ENCODE measurements around the gene TECR. TPM values are rescaled to one million over a fixed set of nuclear protein-coding genes. Genes with fewer than 3 reads are reported as not detected.
"Not testable (repeated sequence)": the region's sequence is repeated elsewhere in the genome, so short reads cannot be mapped to it uniquely, and the experiment has no call there.

The TECR gene
- total and polyA plus RNA-seq, 2 of the 13 experiments (the other 11 are each of a cell fraction or from before 2014, with no cell fraction given), result 54.9 to 121 TPM

DNA sequence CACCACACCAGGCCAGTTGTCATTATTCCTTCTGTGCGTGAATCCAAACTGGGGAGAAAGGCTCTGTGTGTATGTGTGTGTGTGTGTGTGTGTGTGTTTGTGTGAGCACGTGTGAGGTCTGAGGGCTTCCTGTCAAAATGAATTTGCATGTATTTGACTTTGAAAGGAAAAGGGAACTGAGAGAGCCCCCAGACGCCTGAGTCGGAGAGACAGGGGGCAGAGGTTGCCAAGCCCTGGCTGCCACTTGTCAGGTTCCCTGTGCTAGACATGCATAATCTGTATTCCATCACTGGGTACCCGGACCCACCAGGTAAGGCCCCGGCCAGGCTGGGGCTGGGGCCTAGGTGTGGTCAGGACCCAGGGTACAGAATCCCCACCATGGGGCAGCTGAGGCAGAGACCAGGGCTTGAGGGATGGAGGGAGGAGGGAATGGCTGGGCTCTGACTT is 53.5 kb downstream of the TECR start, which contains the start of gene CLEC17A (continued):
- no peak for TF ChIP-seq ZNF329 (CRISPR knock-in tag; IDR thresholded peaks at IDR 0.05; ENCODE audit: low read depth)

DNA sequence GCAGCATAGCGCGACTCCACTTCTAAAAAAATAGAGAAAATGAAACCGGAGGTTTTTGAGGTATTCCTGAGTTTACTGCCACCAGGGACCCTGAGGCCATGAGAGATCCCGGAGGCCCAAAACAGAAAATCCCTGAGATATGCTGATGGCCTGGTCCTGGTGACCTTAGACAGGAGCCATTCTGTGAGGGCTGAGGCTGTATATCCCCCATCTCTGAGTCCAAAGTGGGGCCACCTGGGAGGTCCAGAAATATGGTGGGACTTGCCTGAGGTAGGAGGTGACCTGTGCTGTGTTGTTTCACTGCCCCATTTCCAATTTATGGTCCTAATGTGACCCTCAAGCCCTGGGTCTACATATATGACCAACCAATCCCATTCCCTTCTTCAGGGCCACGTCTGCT is 55.0 kb downstream of the TECR start:
- FAIRE-seq; H3K9me3 ChIP-seq (ENCODE audit: low read length); DNase-seq (ENCODE audit: low spot score); intact Hi-C loops (cut with micrococcal nuclease; ENCODE audit: unreplicated experiment); H3K79me2 ChIP-seq (ENCODE audit: insufficient read depth, low read length); CTCF ChIA-PET (ENCODE audit: low intra/inter-chr PET ratio, low total read pairs); H3K36me3 ChIP-seq (replicated peaks in 1 of 2; ENCODE audit: control insufficient read depth in 1 of 2, insufficient read depth in 2 of 2, low read length in 2 of 2); in situ Hi-C loops (cut with HindIII; ENCODE audit: extremely low pct_ligation_motif_present, low pct_unique_long_range_greater_than_20kb); H3K9ac ChIP-seq (ENCODE audit: insufficient read depth, low read depth, low read length); H3K27me3 ChIP-seq (ENCODE audit: control insufficient read depth in 1 of 2, insufficient read depth in 2 of 2, low read length in 2 of 2); H4K20me1 ChIP-seq (ENCODE audit: insufficient read depth, low read length); H2AFZ ChIP-seq (ENCODE audit: low read length); H3K4me1 ChIP-seq (ENCODE audit: insufficient read depth, low read length); BruUV-seq (replicated peaks); H3K27ac ChIP-seq (ENCODE audit: extremely low read length, insufficient read depth, low read length); ATAC-seq; H3K4me3 ChIP-seq (replicated peaks in 1 of 3; ENCODE audit: insufficient read depth in 1 of 3, low read depth in 2 of 3, low read length in 3 of 3); POLR2A ChIA-PET; H3K4me2 ChIP-seq (ENCODE audit: low read depth, low read length): not testable (repeated sequence)
- WGBS (ENCODE audit: low lambda C conversion rate), result 12% methylated on average over 5 of the region's 5 CpGs

DNA sequence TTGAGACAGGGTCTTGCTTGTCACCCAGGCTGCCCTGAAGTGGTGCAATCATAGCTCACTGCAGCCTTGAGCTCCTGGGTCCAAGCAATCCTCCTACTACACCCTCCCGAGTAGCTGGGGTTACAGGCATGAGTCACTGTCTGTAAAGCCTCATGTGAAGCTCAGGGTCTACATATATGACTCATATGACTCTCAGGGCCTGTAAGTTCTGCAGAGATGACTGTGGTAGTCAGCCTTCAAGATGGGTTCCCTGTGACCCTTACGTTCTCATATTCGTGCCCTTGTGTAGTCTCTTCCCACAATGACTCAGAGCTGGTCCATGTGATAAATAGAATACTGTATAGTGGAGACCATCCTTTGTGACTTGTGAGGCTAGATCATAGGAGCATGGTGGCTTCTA is 55.8 kb downstream of the TECR start:
- H4K20me1 ChIP-seq (ENCODE audit: insufficient read depth, low read length); ATAC-seq; H3K79me2 ChIP-seq (ENCODE audit: insufficient read depth, low read length); H3K4me2 ChIP-seq (ENCODE audit: low read depth, low read length); H3K27ac ChIP-seq (ENCODE audit: extremely low read length, insufficient read depth, low read length); H3K9ac ChIP-seq (ENCODE audit: insufficient read depth, low read depth, low read length); intact Hi-C loops (cut with micrococcal nuclease; ENCODE audit: unreplicated experiment); H3K27me3 ChIP-seq (ENCODE audit: control insufficient read depth in 1 of 2, insufficient read depth in 2 of 2, low read length in 2 of 2); POLR2A ChIA-PET; DNase-seq (ENCODE audit: low spot score); FAIRE-seq; H3K9me3 ChIP-seq (ENCODE audit: low read length); H3K36me3 ChIP-seq (replicated peaks in 1 of 2; ENCODE audit: control insufficient read depth in 1 of 2, insufficient read depth in 2 of 2, low read length in 2 of 2); BruUV-seq (replicated peaks); H2AFZ ChIP-seq (ENCODE audit: low read length); H3K4me1 ChIP-seq (ENCODE audit: insufficient read depth, low read length); in situ Hi-C loops (cut with HindIII; ENCODE audit: extremely low pct_ligation_motif_present, low pct_unique_long_range_greater_than_20kb); CTCF ChIA-PET (ENCODE audit: low intra/inter-chr PET ratio, low total read pairs); H3K4me3 ChIP-seq (replicated peaks in 1 of 3; ENCODE audit: insufficient read depth in 1 of 3, low read depth in 2 of 3, low read length in 3 of 3): not testable (repeated sequence)
- 0% methylated on average over 3 of the region's 3 CpGs for WGBS (ENCODE audit: low lambda C conversion rate)

DNA sequence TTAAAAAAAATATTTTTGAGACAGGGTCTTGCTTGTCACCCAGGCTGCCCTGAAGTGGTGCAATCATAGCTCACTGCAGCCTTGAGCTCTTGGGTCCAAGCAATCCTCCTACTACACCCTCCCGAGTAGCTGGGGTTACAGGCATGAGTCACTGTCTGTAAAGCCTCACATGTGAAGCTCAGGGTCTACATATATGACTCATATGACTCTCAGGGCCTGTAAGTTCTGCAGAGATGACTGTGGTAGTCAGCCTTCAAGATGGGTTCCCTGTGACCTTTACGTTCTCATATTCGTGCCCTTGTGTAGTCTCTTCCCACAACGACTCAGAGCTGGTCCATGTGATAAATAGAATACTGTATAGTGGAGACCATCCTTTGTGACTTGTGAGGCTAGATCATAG is 60.0 kb downstream of the TECR start:
- WGBS (ENCODE audit: low lambda C conversion rate), result 0% methylated on average over 1 of the region's 4 CpGs
- in situ Hi-C loops (cut with HindIII; ENCODE audit: extremely low pct_ligation_motif_present, low pct_unique_long_range_greater_than_20kb), result not testable (repeated sequence)

More for the DNA sequence above, 60.0 kb downstream of the TECR start:
- ATAC-seq; H3K79me2 ChIP-seq (ENCODE audit: insufficient read depth, low read length); BruUV-seq (replicated peaks); H3K9ac ChIP-seq (ENCODE audit: insufficient read depth, low read depth, low read length); H3K36me3 ChIP-seq (replicated peaks in 1 of 2; ENCODE audit: control insufficient read depth in 1 of 2, insufficient read depth in 2 of 2, low read length in 2 of 2); H3K4me1 ChIP-seq (ENCODE audit: insufficient read depth, low read length); H3K27me3 ChIP-seq (ENCODE audit: control insufficient read depth in 1 of 2, insufficient read depth in 2 of 2, low read length in 2 of 2); DNase-seq (ENCODE audit: low spot score); H3K27ac ChIP-seq (ENCODE audit: extremely low read length, insufficient read depth, low read length); H3K9me3 ChIP-seq (ENCODE audit: low read length); FAIRE-seq; H4K20me1 ChIP-seq (ENCODE audit: insufficient read depth, low read length); CTCF ChIA-PET (ENCODE audit: low intra/inter-chr PET ratio, low total read pairs); POLR2A ChIA-PET; H3K4me3 ChIP-seq (replicated peaks in 1 of 3; ENCODE audit: insufficient read depth in 1 of 3, low read depth in 2 of 3, low read length in 3 of 3); H3K4me2 ChIP-seq (ENCODE audit: low read depth, low read length); intact Hi-C loops (cut with micrococcal nuclease; ENCODE audit: unreplicated experiment); H2AFZ ChIP-seq (ENCODE audit: low read length): not testable (repeated sequence)
